C4-2B (cell line): ENCODE data around the gene LRRC10B.
A peak's percentile ranks its signal among the peaks of the same experiment; 100 is the strongest.

Source experiments
- H3K27ac ChIP-seq: fragments of 450-650 bp; 2 replicates; pipeline ENCODE4 v1.5.1; 2017
- CTCF ChIP-seq: fragments of 450-650 bp; conservative IDR thresholded peaks from 2 replicates; pipeline ENCODE4 v1.5.1; 2017; ENCODE audit warnings: mild to moderate bottlenecking
- ZFX ChIP-seq: fragments of 450-650 bp; IDR thresholded peaks from 2 replicates; pipeline ENCODE4 v1.6.1; 2017

LRRC10B gene

GRCh38 chr11:61542705-61543104 is 34.2 kb downstream of the LRRC10B start:
- H3K27ac ChIP-seq, result peak overlapping the region; percentile 47; the same call in 1 of the 2 replicates
- TF ChIP-seq ZFX (no peak), CTCF (no peak)

- no peak overlapping the region for H3K27ac ChIP-seq
These were observed 35.2 kb downstream of the LRRC10B start for GRCh38 chr11:61543606-61544306.

GRCh38 chr11:61544466-61544865 is 35.9 kb downstream of the LRRC10B start:
- no peak overlapping the region for H3K27ac ChIP-seq
- TF ChIP-seq ZFX, result no peak
- TF ChIP-seq CTCF, result no peak

More at GRCh38 chr11:61543606-61544306, 35.2 kb downstream of the LRRC10B start:
- no peak for TF ChIP-seq CTCF
- TF ChIP-seq ZFX, result no peak

GRCh38 chr11:61545341-61545740 is 36.8 kb downstream of the LRRC10B start:
- no peak overlapping the region for H3K27ac ChIP-seq
- TF ChIP-seq ZFX, result no peak
- TF ChIP-seq CTCF, result no peak; the same call in 1 of the 2 replicates

GRCh38 chr11:61545921-61546320 is 37.4 kb downstream of the LRRC10B start:
- no peak overlapping the region for H3K27ac ChIP-seq
- TF ChIP-seq ZFX (no peak), CTCF (no peak)

GRCh38 chr11:61546663-61547062 is 38.1 kb downstream of the LRRC10B start:
- TF ChIP-seq ZFX, result no peak
- no peak for TF ChIP-seq CTCF
- no peak overlapping the region for H3K27ac ChIP-seq

- TF ChIP-seq ZFX (no peak), CTCF (no peak)
- no peak overlapping the region for H3K27ac ChIP-seq
These were observed 38.7 kb downstream of the LRRC10B start for GRCh38 chr11:61547246-61547645.
